K562 (cell line): ENCODE data around the gene AHSG. TPM values are rescaled to one million over a fixed set of nuclear protein-coding genes. Genes with fewer than 3 reads are reported as not detected.
A peak's percentile ranks its signal among the peaks of the same experiment; 100 is the strongest.

Experiments
- BRD4 ChIP-seq: fragments of 200-600 bp; sonication (generic); IDR thresholded peaks from 2 replicates; pipeline ENCODE4 v1.6.1; 2017; ENCODE audit warnings: inconsistent platforms
- CGGBP1 ChIP-seq: fragments of 250-450 bp; sonication (Bioruptor Pico); IDR thresholded peaks from 2 replicates; pipeline ENCODE4 v1.9.0; 2021; ENCODE audit warnings: mild to moderate bottlenecking
- CSDE1 ChIP-seq, 2 experiments: fragments of 450-650 bp; IDR thresholded peaks; 2 replicates each; pipeline ENCODE4 v1.6.1; 2016; ENCODE audit warnings: mild to moderate bottlenecking in 1 of 2
- KAT7 ChIP-seq: sonication (generic); formaldehyde crosslinking; IDR thresholded peaks from 2 replicates; pipeline ENCODE4 v1.8.0; 2022; ENCODE audit warnings: missing genetic modification reagents, mild to moderate bottlenecking, borderline replicate concordance
- KLF1 ChIP-seq: fragments of 450-650 bp; IDR thresholded peaks from 2 replicates; pipeline ENCODE4 v1.6.1; 2016; ENCODE audit warnings: missing genetic modification characterization, missing compliant biosample characterization
- MBD1 ChIP-seq: fragments of 250-450 bp; sonication (Bioruptor Pico); IDR thresholded peaks from 2 replicates; pipeline ENCODE4 v1.8.0; 2022; ENCODE audit warnings: inconsistent platforms
- NFRKB ChIP-seq: fragments of 450-650 bp; IDR thresholded peaks from 2 replicates; pipeline ENCODE4 v1.6.1; 2016; ENCODE audit warnings: low read depth
- POLR2A ChIP-seq: fragments of 450-650 bp; conservative IDR thresholded peaks from 2 replicates; pipeline ENCODE4 v1.6.1; 2016
- POLR2AphosphoS2 ChIP-seq: IDR thresholded peaks from 2 replicates; pipeline ENCODE4 v1.6.1; 2012; ENCODE audit warnings: low read length, improper control_type of control experiment
- PURB ChIP-seq: sonication (generic); formaldehyde crosslinking; IDR thresholded peaks from 2 replicates; pipeline ENCODE4 v1.9.0; 2021; ENCODE audit warnings: low read depth, mild to moderate bottlenecking, missing genetic modification reagents
- SMARCE1 ChIP-seq: fragments of 450-650 bp; IDR thresholded peaks from 2 replicates; pipeline ENCODE4 v1.7.1; 2016; ENCODE audit warnings: mild to moderate bottlenecking
- SOX6 ChIP-seq: fragments of 450-650 bp; IDR thresholded peaks from 2 replicates; pipeline ENCODE4 v1.6.1; 2014; ENCODE audit warnings: mild to moderate bottlenecking
- SUPT5H ChIP-seq: fragments of 450-650 bp; IDR thresholded peaks from 2 replicates; pipeline ENCODE4 v1.6.1; 2016
- THRB ChIP-seq: fragments of 450-650 bp; formaldehyde crosslinking; conservative IDR thresholded peaks from 2 replicates; pipeline ENCODE4 v1.4.0; 2022; ENCODE audit warnings: mild to moderate bottlenecking, missing genetic modification characterization
- VEZF1 ChIP-seq: fragments of 200-800 bp; sonication (Bioruptor generic); IDR thresholded peaks from 2 replicates; pipeline ENCODE4 v1.6.1; 2017; ENCODE audit warnings: missing genetic modification characterization, missing compliant biosample characterization
- YY1 ChIP-seq, 3 experiments: IDR thresholded peaks; 2 replicates each; pipeline ENCODE4 v1.6.1; 2011; ENCODE audit warnings: low read length in 2 of 3, mild to moderate bottlenecking in 2 of 3, moderate library complexity in 2 of 3, borderline replicate concordance in 1 of 3, control low read depth in 1 of 3, low read depth in 1 of 3; ENCODE audit not compliant: insufficient read depth in 3 of 3, insufficient replicate concordance in 2 of 3, control insufficient read depth in 1 of 3, insufficient read length in 1 of 3; ENCODE audit errors: extremely low read depth in 1 of 3
- ZKSCAN1 ChIP-seq: fragments of 150-350 bp; IDR thresholded peaks from 2 replicates; pipeline ENCODE4 v1.6.1; 2016; ENCODE audit warnings: low read depth, low read length
- ZNF146 ChIP-seq: IDR thresholded peaks from one replicate; pipeline ENCODE4 v1.6.1; 2018; ENCODE audit warnings: missing compliant biosample characterization; ENCODE audit not compliant: unreplicated experiment
- ZNF518B ChIP-seq: fragments of 250-450 bp; sonication (Bioruptor Pico); IDR thresholded peaks from 2 replicates; pipeline ENCODE4 v1.5.0; 2021; ENCODE audit warnings: mild to moderate bottlenecking, moderate library complexity
- ZNF696 ChIP-seq: fragments of 250-450 bp; sonication (Bioruptor Pico); conservative IDR thresholded peaks from 2 replicates; pipeline ENCODE4 v1.4.0; 2020; ENCODE audit warnings: mild to moderate bottlenecking, moderate library complexity
- polyA plus RNA-seq, 8 experiments: library from polyadenylated mRNA; depleted of rRNA in 4 of 8; stranded (reverse) in 5 of 8; unstranded in 3 of 8; fragments of >200 nt; fragmentation: Nextera tagmentation in 2 of 8; fragmentation: Illumina TruSeq in 1 of 8; extraction: Ambion mirVana in 2 of 8; extraction: Trizol in 1 of 8; gene quantifications; 2 replicates each; pipeline versions ENCODE4 v1.2.1 to v1.2.3, GENCODE V29; 2011 to 2014; ENCODE audit warnings: inconsistent platforms in 1 of 8, missing spikeins in 1 of 8
- total RNA-seq, 7 experiments: library from RNA; depleted of rRNA in 6 of 7; stranded (reverse); fragments of >200 nt in 6 of 7; fragmentation: Illumina TruSeq in 2 of 7; extraction: Trizol in 2 of 7; gene quantifications; 2 replicates each; pipeline versions ENCODE4 v1.2.1 to v1.2.3, GENCODE V29; 2011 to 2021; ENCODE audit warnings: low replicate concordance in 1 of 7

AHSG gene
- total and polyA plus RNA-seq, 9 of the 15 experiments (the other 6 are each of a cell fraction or from before 2014, with no cell fraction given): 0.69 TPM; not detected in 8

- TF ChIP-seq THRB (CRISPR knock-in tag) (no peak), SUPT5H (peak; percentile 92), KAT7 (peak; percentile 94; the same call in 1 of the 2 replicates), ZNF146 (CRISPR knock-in tag) (no peak), CGGBP1 (CRISPR knock-in tag) (peak; percentile 90; the same call in 1 of the 2 replicates), CSDE1 (IDR thresholded peaks at IDR 0.05) (peak in 1 of 2 experiments; percentile 39; a peak in 1 of 4 replicates), ZNF518B (CRISPR knock-in tag) (no peak), SOX6 (0 out of 2 replicates have a peak, but pooled peaks have one; percentile 65), ZNF696 (no peak), YY1 (IDR thresholded peaks at IDR 0.05; ENCODE audit: borderline replicate concordance in 1 of 3, control insufficient read depth in 1 of 3, extremely low read depth in 1 of 3, insufficient read depth in 3 of 3, insufficient read length in 1 of 3, insufficient replicate concordance in 2 of 3, low read depth in 1 of 3, low read length in 2 of 3) (peak in 2 of 3 experiments; percentile 76 to 79), KLF1 (tag) (no peak), BRD4 (no peak), POLR2A (peak; percentile 94), PURB (CRISPR knock-in tag) (no peak), ZKSCAN1 (peak; percentile 68; the same call in 1 of the 2 replicates), POLR2AphosphoS2 (no peak), VEZF1 (CRISPR knock-in tag) (peak; percentile 67), SMARCE1 (0 out of 2 replicates have a peak, but pooled peaks have one; percentile 12), NFRKB (no peak), MBD1 (CRISPR knock-in tag) (no peak)
Observed at GRCh38 chr3:186567072-186567921, 45.6 kb upstream of the AHSG start, which contains the start of gene TBCCD1 (continued).
